CD14-positive monocyte (primary cell): ENCODE data around the gene MAMLD1. TPM values are rescaled to one million over a fixed set of nuclear protein-coding genes. Genes with fewer than 3 reads are reported as not detected.

Experiments
- DNase-seq, 3 donors: peaks; one replicate each; pipeline ENCODE4 v3.0.0-alpha.2; 2011 to 2022
- H2AFZ ChIP-seq: 2 replicates; pipeline ENCODE4 v1.6.0; 2012; ENCODE audit warnings: mild to moderate bottlenecking, low read depth, low read length, inconsistent platforms; ENCODE audit not compliant: insufficient read depth, poor library complexity, severe bottlenecking
- H3K27ac ChIP-seq, 2 donors: 1 replicate in 1 of 2; 2 replicates in 1 of 2; pipeline ENCODE4 v1.5.1; 2012 to 2013; ENCODE audit warnings: low read length in 2 of 2, control low read depth in 1 of 2, inconsistent platforms in 1 of 2, low read depth in 1 of 2, mild to moderate bottlenecking in 1 of 2
- H3K27me3 ChIP-seq, 2 donors: one replicate each; pipeline versions ENCODE4 v1.6.0 to v1.6.1; 2011 to 2013; ENCODE audit warnings: low read length in 2 of 2; ENCODE audit not compliant: control insufficient read depth in 2 of 2, insufficient read depth in 2 of 2
- H3K36me3 ChIP-seq, 2 donors: replicated peaks in 1 of 2; 1 replicate in 1 of 2; 2 replicates in 1 of 2; pipeline versions ENCODE4 v1.5.1 to v1.6.1; 2012 to 2013; ENCODE audit warnings: low read length in 2 of 2, control low read depth in 1 of 2, inconsistent platforms in 1 of 2, mild to moderate bottlenecking in 1 of 2; ENCODE audit not compliant: insufficient read depth in 2 of 2, control insufficient read depth in 1 of 2
- H3K4me1 ChIP-seq, 2 donors: 1 replicate in 1 of 2; 2 replicates in 1 of 2; pipeline versions ENCODE4 v1.5.1 to v1.6.1; 2012 to 2013; ENCODE audit warnings: low read length in 2 of 2, control low read depth in 1 of 2, inconsistent platforms in 1 of 2, mild to moderate bottlenecking in 1 of 2, moderate library complexity in 1 of 2; ENCODE audit not compliant: insufficient read depth in 2 of 2, control insufficient read depth in 1 of 2
- H3K4me2 ChIP-seq: replicated peaks from 2 replicates; pipeline ENCODE3; 2012; ENCODE audit warnings: low read length, moderate library complexity, mild to moderate bottlenecking; ENCODE audit not compliant: poor library complexity, severe bottlenecking; ENCODE audit errors: extremely low read depth
- H3K4me3 ChIP-seq, 3 experiments: fragments of 200-600 bp in 1 of 3; sonication (generic) in 1 of 3; replicated peaks in 1 of 3; 1 replicate in 2 of 3; 2 replicates in 1 of 3; pipeline ENCODE4 v1.5.1; 2011 to 2013; ENCODE audit warnings: low read length in 3 of 3, mild to moderate bottlenecking in 3 of 3, control low read depth in 2 of 3, low read depth in 2 of 3, inconsistent platforms in 1 of 3, moderate library complexity in 1 of 3
- H3K79me2 ChIP-seq: 2 replicates; pipeline ENCODE4 v1.6.0; 2012; ENCODE audit warnings: mild to moderate bottlenecking, control low read depth, inconsistent platforms, low read length, moderate library complexity; ENCODE audit not compliant: insufficient read depth
- H3K9ac ChIP-seq: 2 replicates; pipeline ENCODE4 v1.6.0; 2017; ENCODE audit warnings: low read length, mild to moderate bottlenecking; ENCODE audit not compliant: insufficient read depth, poor library complexity, severe bottlenecking
- H3K9me3 ChIP-seq, 2 donors: replicated peaks in 1 of 2; 1 replicate in 1 of 2; 2 replicates in 1 of 2; pipeline versions ENCODE4 v1.5.1 to v1.6.1; 2012 to 2013; ENCODE audit warnings: low read length in 2 of 2, control low read depth in 1 of 2; ENCODE audit not compliant: control insufficient read depth in 1 of 2, insufficient read depth in 1 of 2
- H4K20me1 ChIP-seq: 2 replicates; pipeline ENCODE4 v1.6.0; 2012; ENCODE audit warnings: mild to moderate bottlenecking, low read length, control low read depth, moderate library complexity; ENCODE audit not compliant: insufficient read depth
- H3K27ac Mint-ChIP-seq, 7 donors: one replicate each; pipeline ENCODE4 v1.8.0; 2020; ENCODE audit warnings: mild to moderate bottlenecking in 7 of 7, mixed read lengths in 7 of 7, moderate library complexity in 6 of 7, inconsistent platforms in 2 of 7
- H3K27me3 Mint-ChIP-seq, 3 donors: one replicate each; pipeline ENCODE4 v1.8.0; 2021 to 2022; ENCODE audit warnings: low read depth in 3 of 3, mild to moderate bottlenecking in 3 of 3, mixed read lengths in 3 of 3, moderate library complexity in 3 of 3, inconsistent platforms in 1 of 3
- H3K36me3 Mint-ChIP-seq, 2 donors: one replicate each; pipeline ENCODE4 v1.8.0; 2020; ENCODE audit warnings: mixed read lengths in 2 of 2, inconsistent platforms in 1 of 2, mild to moderate bottlenecking in 1 of 2
- H3K4me1 Mint-ChIP-seq: one replicate; pipeline ENCODE4 v1.8.0; 2020; ENCODE audit warnings: mild to moderate bottlenecking, mixed read lengths
- H3K4me3 Mint-ChIP-seq, 2 donors: one replicate each; pipeline ENCODE4 v1.8.0; 2020; ENCODE audit warnings: mild to moderate bottlenecking in 2 of 2, mixed read lengths in 2 of 2, moderate library complexity in 1 of 2
- H3K9me3 Mint-ChIP-seq, 7 donors: one replicate each; pipeline ENCODE4 v1.8.0; 2020 to 2022; ENCODE audit warnings: mixed read lengths in 7 of 7, mild to moderate bottlenecking in 6 of 7, moderate library complexity in 6 of 7, inconsistent platforms in 2 of 7
- CTCF ChIP-seq: fragments of 200-600 bp; IDR thresholded peaks from one replicate; pipeline ENCODE4 v1.8.0; 2022; ENCODE audit warnings: antibody characterized with exemption, mild to moderate bottlenecking
- WGBS: methylation state at CpG from one replicate; pipeline ENCODE4 v1.1.5; 2013; ENCODE audit warnings: missing lambda C conversion rate; ENCODE audit not compliant: insufficient coverage; 5-methylcytosine and 5-hydroxymethylcytosine counted together
- intact Hi-C, 2 donors: fragments of 100-400 bp; cut with micrococcal nuclease; formaldehyde crosslinking; loops; one replicate each; pipeline versions ENCODE4 v1.15.0 to v1.15.1; 2023
- polyA plus RNA-seq, 3 donors: library from polyadenylated mRNA; depleted of rRNA in 1 of 3; unstranded in 2 of 3; stranded (reverse) in 1 of 3; fragments of 300-500 nt in 2 of 3; fragments of >200 nt in 1 of 3; fragmentation: Illumina TruSeq in 2 of 3; gene quantifications; 1 replicate in 2 of 3; 2 replicates in 1 of 3; pipeline ENCODE4 v1.2.3, GENCODE V29; 2012 to 2021

The MAMLD1 gene
- polyA plus RNA-seq, 3 donors: not detected

- Histone ChIP-seq H3K36me3 (no peaks in the 10 kb centered on the region), H3K27ac (no peak overlapping the region), H3K79me2 (no peaks in the 10 kb centered on the region), H3K4me2 (no peak overlapping the region), H2AFZ (no peak overlapping the region), H3K4me1 (no peaks in the 10 kb centered on the region), H3K4me3 (no peak overlapping the region), H3K27me3 (no peaks in the 10 kb centered on the region), H3K9me3 (no peaks in the 10 kb centered on the region), H4K20me1 (no peaks in the 10 kb centered on the region), H3K9ac (no peak overlapping the region)
- TF ChIP-seq CTCF: no peak
- H3K27ac Mint-ChIP-seq: peak overlapping the region in 1 of 7 donors; percentile 31
- H3K36me3 Mint-ChIP-seq: no peaks in the 10 kb centered on the region
- peaks cover 0 to 3% (median 0%) of the 10 kb centered on the region in 7 donors for H3K9me3 Mint-ChIP-seq
- no CpG with 5 or more reads among the region's 1 CpG for WGBS
- intact Hi-C loops: no loop called here
- no peak for DNase-seq
- H3K27me3 Mint-ChIP-seq: peaks cover 2 to 3% (median 2%) of the 10 kb centered on the region in 3 donors
- H3K4me1 Mint-ChIP-seq: no peaks in the 10 kb centered on the region
- H3K4me3 Mint-ChIP-seq: no peak overlapping the region
These were observed 100.4 kb downstream of the MAMLD1 start for GRCh38 chrX:150463566-150463965.

- no peak overlapping the region for H3K9ac ChIP-seq
- H3K4me1 ChIP-seq: no peaks in the 10 kb centered on the region
- no peak overlapping the region for H3K4me3 Mint-ChIP-seq
- intact Hi-C loops: no loop called here
- no peak overlapping the region for H3K4me2 ChIP-seq
- H3K27ac ChIP-seq: no peak overlapping the region
- no peaks in the 10 kb centered on the region for H3K9me3 ChIP-seq
- H3K36me3 Mint-ChIP-seq: no peaks in the 10 kb centered on the region
- WGBS: 100% methylated on average over 5 of the region's 6 CpGs
- H3K9me3 Mint-ChIP-seq: peaks cover 0 to 3% (median 0%) of the 10 kb centered on the region in 7 donors
- no peak overlapping the region for H3K27ac Mint-ChIP-seq
- H4K20me1 ChIP-seq: no peaks in the 10 kb centered on the region
- no peaks in the 10 kb centered on the region for H3K27me3 ChIP-seq
- H3K4me1 Mint-ChIP-seq: no peaks in the 10 kb centered on the region
- no peak overlapping the region for H2AFZ ChIP-seq
- H3K79me2 ChIP-seq: no peaks in the 10 kb centered on the region
- no peaks in the 10 kb centered on the region for H3K36me3 ChIP-seq
- DNase-seq: no peak
- H3K27me3 Mint-ChIP-seq: peaks cover 2 to 3% (median 2%) of the 10 kb centered on the region in 3 donors
- no peak for TF ChIP-seq CTCF
- H3K4me3 ChIP-seq: no peak overlapping the region
These were observed 100.9 kb downstream of the MAMLD1 start for GRCh38 chrX:150464001-150464400.
